ENCODE measurements around the gene LMO7.
"Not testable (repeated sequence)": the region's sequence is repeated elsewhere in the genome, so short reads cannot be mapped to it uniquely, and the experiment has no call there.

Gene LMO7

GRCh38 chr13:75780103-75780502, 144.0 kb downstream of the LMO7 start:
- DNase-seq, result not testable (repeated sequence)

DNA sequence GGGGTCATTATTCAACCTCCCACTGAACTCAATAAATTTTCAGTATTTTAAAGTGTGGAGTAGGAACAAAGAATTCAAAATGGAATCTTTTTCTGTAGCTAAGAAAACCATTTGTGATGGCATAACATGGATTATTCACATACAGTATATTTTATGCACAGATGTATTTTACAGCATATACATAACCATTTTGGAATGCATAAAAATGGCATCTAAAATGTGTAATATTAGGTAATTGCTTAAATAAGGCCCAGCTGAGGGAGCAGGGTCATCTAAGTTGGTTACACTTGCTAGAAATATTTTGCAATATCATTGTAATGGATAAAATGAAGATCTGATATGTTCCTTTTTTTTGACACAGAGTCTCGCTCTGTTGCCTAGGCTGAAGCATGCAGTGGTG, 146.9 kb downstream of the LMO7 start:
- DNase-seq, result no peak

DNA sequence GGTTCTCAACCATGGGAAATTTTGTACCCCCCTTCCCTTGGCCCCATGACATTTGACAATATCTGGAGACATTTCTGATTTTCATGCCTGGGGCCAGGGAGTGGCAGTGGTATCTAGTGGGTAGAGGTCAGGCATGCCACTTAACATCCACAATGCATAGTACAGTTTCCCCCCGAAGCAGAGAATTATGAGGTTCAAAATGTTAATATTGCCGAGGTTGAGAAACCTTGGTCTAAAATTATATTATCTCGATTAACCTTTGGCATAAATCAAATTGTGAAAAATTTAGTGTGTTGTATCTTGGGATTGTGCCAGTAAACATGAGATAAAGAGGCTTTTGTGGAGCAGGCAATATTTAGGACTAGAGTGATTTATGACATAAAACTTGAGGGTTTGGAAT, 147.9 kb downstream of the LMO7 start:
- no peak for DNase-seq

- no peak for DNase-seq
Observed at GRCh38 chr13:75785130-75785529, 149.0 kb downstream of the LMO7 start.

GRCh38 chr13:75787249-75787928, 151.3 kb downstream of the LMO7 start:
- no peak for DNase-seq

DNA sequence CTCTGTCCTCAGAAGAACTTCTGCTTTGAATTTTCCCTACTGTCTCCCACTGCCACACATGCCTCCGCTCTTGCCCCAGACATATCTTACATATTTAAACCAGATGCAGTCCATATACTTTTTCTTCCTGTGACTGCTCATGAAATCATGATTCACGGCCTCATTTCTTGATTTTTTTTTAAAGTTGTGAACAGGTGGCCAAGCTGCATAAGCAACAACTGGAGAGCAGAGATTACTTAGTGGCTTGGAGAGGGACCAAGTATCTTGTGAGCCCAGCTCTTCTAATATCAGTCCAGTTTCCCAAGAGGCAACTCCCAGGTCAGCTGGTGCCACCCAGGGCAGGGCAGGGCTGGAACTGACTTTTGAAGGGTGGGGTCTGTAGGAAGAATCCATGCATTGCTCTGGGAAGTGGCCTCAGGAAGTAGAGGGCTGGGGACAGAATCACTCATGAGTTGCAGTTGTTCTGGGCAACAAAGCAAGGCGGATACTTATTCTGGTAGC, 152.4 kb downstream of the LMO7 start:
- DNase-seq, result no peak

GRCh38 chr13:75789451-75790197, 153.5 kb downstream of the LMO7 start:
- DNase-seq, result no peak

DNA sequence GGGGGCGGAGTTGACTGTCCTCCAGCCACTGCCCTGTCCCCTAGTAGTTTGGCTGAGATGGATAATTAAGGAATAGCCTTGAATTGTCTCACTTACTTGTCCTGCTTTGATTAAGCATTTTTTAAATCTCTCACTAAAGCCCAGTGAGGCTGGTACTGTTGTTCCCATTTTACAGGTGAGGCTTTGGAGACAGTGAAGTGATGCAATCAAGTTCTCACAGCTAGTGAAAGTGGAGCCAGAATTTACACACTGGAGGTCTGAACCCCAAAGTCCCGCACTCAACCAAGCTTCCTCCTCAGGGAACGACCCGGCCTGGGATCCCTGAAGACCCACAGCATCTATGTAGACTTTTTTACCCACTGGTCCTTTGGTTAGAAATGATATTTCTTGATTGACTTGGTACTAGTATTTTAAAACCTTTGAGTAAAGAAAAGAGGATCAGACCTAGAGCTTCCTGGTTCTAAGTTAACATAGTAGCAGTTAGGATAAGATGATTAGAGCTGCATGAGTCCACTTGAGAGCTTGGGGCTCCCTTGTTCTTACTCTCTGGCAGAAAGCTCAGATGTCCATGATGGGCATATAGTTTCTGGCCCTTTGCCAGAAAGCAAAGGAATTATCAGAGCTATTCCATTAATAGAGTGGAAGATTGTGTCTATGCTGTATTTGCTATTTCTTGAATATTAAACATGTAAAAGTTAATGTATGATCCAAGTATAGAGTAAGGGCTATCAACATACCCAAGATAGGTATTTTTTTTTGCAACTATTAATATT, 154.3 kb downstream of the LMO7 start:
- no peak for DNase-seq

GRCh38 chr13:75792526-75793187, 156.5 kb downstream of the LMO7 start:
- DNase-seq, result no peak

DNA sequence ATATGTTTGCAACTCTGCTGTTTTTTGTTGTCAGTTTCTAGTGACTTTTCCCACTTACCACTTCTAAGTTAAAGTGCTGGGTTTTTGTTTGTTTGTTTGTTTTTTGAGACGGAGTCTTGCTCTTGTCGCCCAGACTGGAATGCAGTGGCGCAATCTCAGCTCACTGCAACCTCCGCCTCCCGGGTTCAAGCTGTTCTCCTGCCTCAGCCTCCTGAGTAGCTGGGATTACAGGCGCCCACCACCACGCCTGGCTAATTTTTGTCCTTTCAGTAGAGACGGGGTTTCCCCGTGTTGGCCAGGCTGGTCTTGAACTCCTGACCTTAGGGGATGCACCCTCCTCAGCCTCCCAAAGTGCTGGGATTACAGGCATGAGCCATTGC, 157.0 kb downstream of the LMO7 start:
- not testable (repeated sequence) for DNase-seq

DNA sequence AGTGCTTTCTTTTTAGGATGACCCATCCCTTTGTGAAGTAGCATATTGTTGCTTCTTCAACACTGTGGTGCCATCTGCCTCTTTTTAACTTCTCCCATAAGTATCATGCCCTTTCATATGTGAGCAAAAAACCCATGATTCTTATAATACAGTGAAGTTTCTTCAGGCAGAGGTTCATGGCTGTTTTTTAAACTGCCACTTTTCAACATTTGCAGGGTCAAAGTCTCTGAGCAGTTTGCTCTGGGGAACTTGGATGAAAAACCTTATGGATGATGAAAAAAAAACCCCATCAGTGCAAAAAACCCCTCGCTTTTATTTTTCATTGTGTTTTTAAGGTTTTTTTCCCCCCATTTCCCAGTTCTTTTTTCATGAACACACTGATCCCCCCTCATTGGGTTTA, 158.5 kb downstream of the LMO7 start:
- DNase-seq, result no peak

DNA sequence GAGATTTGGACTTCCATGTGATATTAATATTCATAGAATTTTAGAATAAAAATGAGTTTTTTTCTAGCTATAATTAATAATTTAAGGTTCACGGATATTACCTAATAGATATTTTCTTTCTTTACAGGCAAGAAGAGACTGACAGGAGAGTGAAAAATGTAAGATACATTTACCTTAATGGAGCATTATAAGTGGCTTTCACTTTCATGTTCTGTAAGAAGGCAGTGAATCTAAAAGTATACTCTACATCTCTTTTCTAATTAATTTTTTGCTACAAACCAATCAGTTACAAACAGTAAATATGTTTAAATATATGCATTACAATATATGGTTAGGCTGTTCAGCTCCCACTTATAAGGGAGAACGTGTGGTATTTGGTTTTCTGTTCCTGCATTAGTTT, 159.1 kb downstream of the LMO7 start:
- DNase-seq, result no peak

GRCh38 chr13:75796825-75797224, 160.7 kb downstream of the LMO7 start:
- no peak for DNase-seq

DNA sequence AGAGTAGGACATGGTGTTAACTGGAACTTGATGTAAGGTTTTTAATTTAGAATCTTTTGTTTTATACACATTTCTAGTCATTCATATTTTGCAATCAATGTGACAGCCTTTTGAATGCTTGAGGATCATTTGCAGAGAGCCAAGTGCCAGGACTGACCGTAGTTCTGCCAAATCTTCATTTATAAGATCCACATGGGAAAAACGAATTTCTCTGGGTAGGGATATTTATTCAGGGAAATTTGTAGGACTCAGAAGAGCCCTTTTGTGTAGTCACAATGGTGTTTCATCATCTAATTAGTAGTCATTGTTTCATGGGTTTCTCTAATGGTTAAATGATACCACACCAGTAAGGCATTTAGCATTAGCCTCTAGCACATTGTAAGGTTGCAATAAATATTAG, 161.1 kb downstream of the LMO7 start:
- no peak for DNase-seq

GRCh38 chr13:75797719-75798118, 161.6 kb downstream of the LMO7 start:
- no peak for DNase-seq

GRCh38 chr13:75798353-75799255, 162.5 kb downstream of the LMO7 start:
- no peak for DNase-seq

DNA sequence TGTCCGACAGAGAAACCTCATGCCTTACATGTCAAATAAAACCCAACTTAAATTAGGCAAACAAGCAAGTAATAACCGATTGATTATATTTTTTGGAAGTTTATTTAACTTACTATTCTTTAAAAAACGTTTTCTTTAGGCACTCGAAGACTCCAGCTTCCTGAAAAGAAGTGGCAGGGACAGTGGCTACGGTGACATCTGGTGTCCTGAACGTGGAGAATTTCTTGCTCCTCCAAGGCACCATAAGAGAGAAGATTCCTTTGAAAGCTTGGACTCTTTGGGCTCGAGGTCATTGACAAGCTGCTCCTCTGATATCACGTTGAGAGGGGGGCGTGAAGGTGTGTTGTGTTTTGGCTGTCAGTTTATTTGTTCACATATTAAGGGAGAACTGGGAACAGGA, 164.4 kb downstream of the LMO7 start:
- no peak for DNase-seq

GRCh38 chr13:75801388-75801945, 165.3 kb downstream of the LMO7 start:
- no peak for DNase-seq

DNA sequence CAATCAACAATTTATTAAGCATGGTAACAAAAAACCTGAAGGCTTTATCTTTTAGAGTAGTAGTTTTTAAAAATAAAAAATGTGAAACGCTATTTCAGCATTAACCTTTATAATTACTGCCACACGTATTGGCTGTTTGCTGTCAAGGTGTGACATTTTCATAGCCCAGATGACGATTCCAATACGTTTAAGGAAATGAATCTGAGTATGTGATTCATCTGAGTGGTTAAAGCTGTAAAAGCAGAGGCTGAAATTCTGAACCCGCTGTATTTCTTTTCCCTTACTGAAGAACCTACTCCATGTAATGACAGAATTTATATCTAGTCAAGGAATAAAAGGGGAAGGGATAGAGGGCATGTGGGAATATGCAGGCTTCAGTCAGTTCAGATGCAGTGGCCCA, 166.0 kb downstream of the LMO7 start:
- DNase-seq, result no peak

GRCh38 chr13:75803164-75803611, 167.1 kb downstream of the LMO7 start:
- no peak for DNase-seq

DNA sequence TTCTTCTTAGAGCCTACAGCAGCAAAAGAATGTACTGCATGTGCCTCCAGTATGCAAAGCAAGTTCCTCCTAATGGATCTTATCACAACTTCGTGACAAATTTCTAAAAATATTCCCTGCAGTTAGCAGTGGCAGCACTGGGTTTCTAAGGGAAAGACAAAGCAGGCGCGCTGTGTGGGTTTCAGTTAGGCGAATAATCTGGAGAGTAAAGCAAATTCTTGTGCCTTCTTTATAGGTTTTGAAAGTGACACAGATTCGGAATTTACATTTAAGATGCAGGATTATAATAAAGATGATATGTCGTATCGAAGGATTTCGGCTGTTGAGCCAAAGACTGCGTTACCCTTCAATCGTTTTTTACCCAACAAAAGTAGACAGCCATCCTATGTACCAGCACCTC, 167.9 kb downstream of the LMO7 start:
- DNase-seq, result no peak

- DNase-seq, result no peak
Observed at GRCh38 chr13:75804605-75805004, 168.5 kb downstream of the LMO7 start.
